ENCODE measurements around the gene ERC2. TPM values are rescaled to one million over a fixed set of nuclear protein-coding genes. Genes with fewer than 3 reads are reported as not detected.

Gene ERC2
- total and polyA plus RNA-seq, 2 of the 8 experiments (the other 6 are each of a cell fraction or from before 2014, with no cell fraction given): 16.4 to 22.8 TPM

DNA sequence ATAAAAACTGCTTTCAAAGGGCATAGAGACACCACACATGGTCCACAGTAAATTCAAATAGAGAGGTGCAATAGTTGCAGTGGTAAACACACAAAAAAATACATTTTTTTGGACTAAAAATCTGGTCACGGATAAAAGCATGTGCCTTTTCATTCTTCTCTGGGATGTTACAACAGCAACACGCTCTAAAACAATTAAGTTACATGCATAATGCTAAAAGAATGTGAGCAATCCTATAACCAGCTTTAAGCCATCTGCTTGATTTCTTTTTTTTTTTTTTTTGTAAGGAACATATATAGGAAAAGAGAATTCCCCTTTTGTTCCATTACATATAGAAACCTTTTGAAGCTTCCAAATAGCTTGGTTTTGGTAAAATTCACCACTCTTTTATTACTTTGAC, 1001.2 kb downstream of the ERC2 start:
- Histone ChIP-seq H4K20me1 (replicated peaks in 1 of 2; ENCODE audit: control insufficient read depth in 1 of 2, insufficient read depth in 2 of 2, low read length in 2 of 2) (no peaks in the 10 kb centered on the region), H3K79me2 (ENCODE audit: control insufficient read depth in 1 of 2, insufficient read depth in 2 of 2, low read length in 2 of 2) (no peaks in the 10 kb centered on the region), H3K36me3 (ENCODE audit: control insufficient read depth in 2 of 4, insufficient read depth in 4 of 4, low read length in 3 of 4) (no peaks in the 10 kb centered on the region), H3K27me3 (replicated peaks in 1 of 4; ENCODE audit: control insufficient read depth in 3 of 4, extremely low read depth in 1 of 4, insufficient read depth in 3 of 4, low read length in 3 of 4) (no peaks in the 10 kb centered on the region), H3K56ac (replicated peaks; ENCODE audit: insufficient read length, low read depth, low read length) (no peak overlapping the region), H3K4me1 (replicated peaks in 1 of 4; ENCODE audit: control insufficient read depth in 3 of 4, insufficient read depth in 4 of 4, low read length in 3 of 4) (no peaks in the 10 kb centered on the region), H3K4me2 (ENCODE audit: insufficient read depth in 1 of 2, low read depth in 2 of 2, low read length in 2 of 2) (no peak overlapping the region), H3K4me3 (ENCODE audit: extremely low read depth in 1 of 4, insufficient read depth in 2 of 4, low read depth in 3 of 4, low read length in 4 of 4) (no peak overlapping the region), H2BK20ac (ENCODE audit: low read length) (no peak overlapping the region), H2BK15ac (ENCODE audit: low read length) (no peak overlapping the region), H3K18ac (ENCODE audit: extremely low read depth, low read length) (no peak overlapping the region), H3K4ac (replicated peaks; ENCODE audit: insufficient read length, low read depth, low read length) (no peak overlapping the region), H3K23me2 (ENCODE audit: low read depth, low read length) (no peaks in the 10 kb centered on the region), H3K9ac (replicated peaks in 1 of 4; ENCODE audit: extremely low read depth in 1 of 4, low read depth in 3 of 4, low read length in 3 of 4) (no peak overlapping the region), H3K27ac (ENCODE audit: low read depth, low read length) (no peak overlapping the region), H2BK5ac (ENCODE audit: low read depth, low read length) (no peak overlapping the region), H2AFZ (ENCODE audit: low read length) (no peak overlapping the region), H4K91ac (replicated peaks; ENCODE audit: insufficient read length, low read length) (no peak overlapping the region), H3K79me1 (ENCODE audit: low read depth, low read length) (no peaks in the 10 kb centered on the region), H4K8ac (ENCODE audit: extremely low read depth, insufficient read depth, low read length) (no peak overlapping the region), H2BK120ac (replicated peaks; ENCODE audit: low read depth, low read length) (no peak overlapping the region), H2AK5ac (ENCODE audit: low read depth, low read length) (no peak overlapping the region), H3K23ac (ENCODE audit: insufficient read length) (no peak overlapping the region), H4K5ac (ENCODE audit: insufficient read length, low read depth, low read length) (no peak overlapping the region), H3K14ac (ENCODE audit: insufficient read length) (no peak overlapping the region), H2BK12ac (ENCODE audit: low read depth, low read length) (no peak overlapping the region), H3K9me3 (ENCODE audit: insufficient read depth in 2 of 2, low read depth in 1 of 2, low read length in 1 of 2) (no peaks in the 10 kb centered on the region)
- CTCF ChIA-PET (ENCODE audit: partially characterized antibody): interaction anchor here (2.1 kb wide), 1 partner anchor 163 kb away, joined by 4 read pairs; no protein-coding TSS in a partner anchor
- POLR2A ChIA-PET (ENCODE audit: partially characterized antibody): no interaction called here
- DNase-seq (ENCODE audit: low read depth in 1 of 2, low spot score in 2 of 2) (no peak), FAIRE-seq (no peak)
- TF ChIP-seq CBX5 (IDR thresholded peaks at IDR 0.05; ENCODE audit: low read depth, low read length): no peak
- 83% methylated on average over 2 of the region's 2 CpGs; no CpG with 5 or more reads in 1 of the 2 experiments for WGBS, 2 experiments (ENCODE audit: extremely low coverage in 1 of 2, insufficient coverage in 1 of 2, insufficient read length in 1 of 2, insufficient replicate concordance in 2 of 2, low coverage in 1 of 2, low lambda C conversion rate in 2 of 2, missing lambda C conversion rate in 1 of 2)

All from H1 (cell line).